Muscle of arm (tissue), 12 donors: ENCODE data around the gene MRPL1. TPM values are rescaled to one million over a fixed set of nuclear protein-coding genes. Genes with fewer than 3 reads are reported as not detected.
"Not testable (repeated sequence)": the region's sequence is repeated elsewhere in the genome, so short reads cannot be mapped to it uniquely, and the experiment has no call there.

Experiments used
- DNase-seq: peaks from one replicate; pipeline ENCODE4 v3.0.0-alpha.2; 2013
- polyA plus RNA-seq, 12 donors: library from polyadenylated mRNA; unstranded; fragments of 120-200 nt; gene quantifications; one replicate each; pipeline ENCODE4 v1.2.1, GENCODE V29; 2013; ENCODE audit not compliant: insufficient read length in 12 of 12

Gene MRPL1
- polyA plus RNA-seq, 12 donors: 45.6 to 113 (median 72.3) TPM; not detected in 1

DNA sequence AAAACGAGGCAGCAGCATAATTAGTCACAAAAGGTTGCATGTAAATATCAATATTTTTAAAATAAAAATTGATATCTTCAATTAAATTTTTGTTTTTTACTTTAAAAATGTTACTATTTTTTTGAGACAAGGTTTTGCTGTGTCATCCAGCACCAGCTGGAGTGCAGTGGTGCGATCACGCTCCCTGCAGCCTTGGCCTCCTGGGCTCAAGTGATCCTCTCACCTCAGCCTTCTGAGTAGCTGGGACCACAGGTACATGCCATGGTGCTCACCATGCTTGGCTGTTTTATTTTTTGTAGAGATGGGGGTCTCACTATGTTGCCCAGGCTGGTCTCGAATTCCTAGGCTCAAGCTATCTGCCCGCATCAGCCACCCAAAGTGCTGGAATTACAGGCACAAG lies 97.7 kb downstream of the MRPL1 start:
- DNase-seq: no peak

DNA sequence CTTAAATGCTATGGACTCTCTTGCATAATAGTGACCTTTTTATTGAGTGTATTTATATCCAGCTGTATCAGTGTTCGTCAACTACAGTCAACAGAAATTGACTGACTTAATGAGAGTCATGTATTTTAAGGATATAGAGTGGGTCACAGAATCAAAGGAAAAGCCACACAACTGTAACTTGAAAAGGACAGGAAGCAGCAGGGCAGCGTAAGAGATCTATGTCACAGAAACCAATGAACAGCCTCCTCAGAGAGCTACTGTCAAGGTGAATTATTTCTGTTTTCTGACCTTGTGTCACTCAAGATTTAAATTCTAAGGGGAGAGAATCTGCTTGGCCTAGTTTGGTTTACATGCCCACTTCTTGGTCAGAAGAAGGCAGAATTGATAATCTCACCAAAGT lies 100.4 kb downstream of the MRPL1 start:
- no peak for DNase-seq

DNA sequence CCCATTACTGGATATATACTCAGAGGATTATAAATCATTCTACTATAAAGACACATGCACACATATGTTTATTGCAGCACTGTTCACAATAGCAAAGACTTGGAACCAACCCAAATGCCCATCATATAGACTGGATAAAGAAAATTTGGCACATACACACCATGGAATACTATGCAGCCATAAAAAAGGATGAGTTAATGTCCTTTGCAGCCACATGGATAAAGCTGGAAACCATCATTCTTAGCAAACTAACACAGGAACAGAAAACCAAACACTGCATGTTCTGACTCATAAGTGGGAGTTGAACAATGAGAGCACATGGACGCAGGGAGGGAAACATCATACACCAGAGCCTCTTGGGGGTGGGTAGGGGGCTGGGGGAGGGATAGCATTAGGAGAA lies 111.0 kb downstream of the MRPL1 start:
- DNase-seq: not testable (repeated sequence)

DNA sequence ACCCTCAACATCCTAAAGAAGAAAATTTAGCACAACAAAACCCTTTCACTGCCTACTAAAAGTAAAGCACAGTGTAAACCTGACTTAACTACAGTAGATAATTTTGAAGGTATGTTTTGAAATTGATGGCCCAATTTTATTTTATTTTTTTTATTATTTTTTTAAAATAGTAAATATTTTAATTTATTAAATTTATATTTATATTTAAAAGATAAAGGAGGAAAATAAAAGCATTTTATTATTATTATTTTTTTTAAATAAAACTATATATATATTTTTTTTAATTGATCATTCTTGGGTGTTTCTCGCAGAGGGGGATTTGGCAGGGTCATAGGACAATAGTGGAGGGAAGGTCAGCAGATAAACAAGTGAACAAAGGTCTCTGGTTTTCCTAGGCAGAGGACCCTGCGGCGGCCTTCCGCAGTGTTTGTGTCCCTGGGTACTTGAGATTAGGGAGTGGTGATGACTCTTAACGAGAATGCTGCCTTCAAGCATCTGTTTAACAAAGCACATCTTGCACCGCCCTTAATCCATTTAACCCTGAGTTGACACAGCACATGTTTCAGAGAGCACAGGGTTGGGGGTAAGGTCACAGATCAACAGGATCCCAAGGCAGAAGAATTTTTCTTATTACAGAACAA lies 120.4 kb downstream of the MRPL1 start:
- DNase-seq: not testable (repeated sequence)

DNA sequence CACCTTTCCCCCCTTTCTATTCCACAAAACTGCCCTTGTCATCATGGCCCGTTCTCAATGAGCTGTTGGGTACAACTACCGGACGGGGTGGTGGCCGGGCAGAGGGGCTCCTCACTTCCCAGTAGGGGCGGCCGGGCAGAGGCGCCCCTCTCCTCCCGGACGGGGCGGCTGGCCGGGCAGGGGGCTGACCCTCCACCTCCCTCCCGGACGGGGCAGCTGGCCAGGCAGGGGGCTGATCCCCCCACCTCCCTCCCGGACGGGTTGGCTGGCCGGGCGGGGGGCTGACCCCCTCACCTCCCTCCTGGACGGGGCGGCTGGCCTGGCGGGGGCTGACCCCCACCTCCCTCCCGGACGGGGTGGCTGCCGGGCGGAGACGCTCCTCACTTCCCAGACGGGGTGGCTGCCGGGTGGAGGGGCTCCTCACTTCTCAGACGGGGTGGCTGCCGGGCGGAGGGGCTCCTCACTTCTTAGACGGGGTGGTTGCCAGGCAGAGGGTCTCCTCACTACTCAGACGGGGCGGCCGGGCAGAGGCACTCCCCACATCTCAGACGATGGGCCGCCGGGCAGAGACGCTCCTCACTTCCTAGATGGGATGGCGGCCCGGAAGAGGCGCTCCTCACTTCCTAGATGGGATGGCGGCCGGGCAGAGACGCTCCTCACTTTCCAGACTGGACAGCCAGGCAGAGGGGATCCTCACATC lies 121.1 kb downstream of the MRPL1 start:
- DNase-seq: not testable (repeated sequence)

DNA sequence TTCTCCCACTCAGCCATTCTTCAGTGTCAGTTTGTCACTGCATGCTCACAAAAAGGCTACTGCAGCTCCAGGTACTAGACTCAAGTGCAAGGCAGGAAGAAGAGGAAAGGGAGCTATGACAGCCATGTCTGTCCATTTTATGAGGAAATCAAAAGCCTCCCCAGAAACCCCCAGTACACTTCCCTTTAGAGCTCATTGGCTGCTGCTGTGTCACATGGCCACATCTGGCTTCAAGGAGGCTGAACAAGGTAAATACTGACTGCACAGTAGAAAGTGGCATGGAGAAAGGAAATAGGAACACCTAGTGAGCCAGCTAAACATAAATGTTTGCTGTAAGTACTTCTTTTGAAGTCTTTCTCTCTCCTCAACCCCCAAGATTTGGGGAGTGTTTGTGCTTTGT lies 127.3 kb downstream of the MRPL1 start:
- DNase-seq: no peak

DNA sequence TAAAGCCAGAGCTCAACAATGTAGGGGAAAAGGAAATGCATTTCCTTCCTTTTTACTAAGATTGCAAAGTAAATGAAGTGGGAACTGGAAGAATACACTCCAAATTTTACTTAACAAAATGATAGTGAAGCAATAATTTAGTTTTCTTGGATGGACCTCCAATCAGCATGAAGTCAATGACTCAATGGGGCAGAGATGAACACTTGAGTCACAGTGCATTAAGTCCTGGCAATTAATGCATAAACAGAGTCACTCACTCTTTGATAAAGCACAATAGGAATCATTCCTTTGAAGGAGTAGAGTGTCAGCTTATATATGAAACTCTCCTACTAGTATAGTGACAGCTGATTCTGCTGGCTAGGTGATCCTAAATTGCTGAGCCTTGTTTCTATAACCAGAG lies 127.8 kb downstream of the MRPL1 start:
- no peak for DNase-seq

DNA sequence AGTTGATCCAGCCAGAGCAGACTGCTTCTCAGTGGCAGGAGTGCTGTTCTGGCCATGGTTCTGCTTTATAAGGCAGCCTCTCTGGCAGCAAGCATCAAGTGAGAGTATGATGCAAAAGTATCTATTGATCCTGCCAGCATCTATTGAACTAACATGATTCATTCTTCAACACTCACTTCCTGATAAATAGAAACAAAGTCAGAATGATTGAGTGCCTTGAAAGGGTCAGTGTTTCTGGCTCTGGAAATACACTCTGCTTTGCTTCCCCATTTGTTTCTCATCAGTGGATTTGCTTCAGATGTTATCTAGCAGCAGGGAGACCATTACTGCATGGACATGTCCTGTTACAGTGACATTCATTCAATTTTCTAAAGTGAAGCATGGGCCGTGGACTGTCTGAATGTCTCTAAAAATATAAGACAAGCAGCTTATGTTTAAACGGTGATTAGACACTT lies 128.3 kb downstream of the MRPL1 start:
- DNase-seq: no peak

DNA sequence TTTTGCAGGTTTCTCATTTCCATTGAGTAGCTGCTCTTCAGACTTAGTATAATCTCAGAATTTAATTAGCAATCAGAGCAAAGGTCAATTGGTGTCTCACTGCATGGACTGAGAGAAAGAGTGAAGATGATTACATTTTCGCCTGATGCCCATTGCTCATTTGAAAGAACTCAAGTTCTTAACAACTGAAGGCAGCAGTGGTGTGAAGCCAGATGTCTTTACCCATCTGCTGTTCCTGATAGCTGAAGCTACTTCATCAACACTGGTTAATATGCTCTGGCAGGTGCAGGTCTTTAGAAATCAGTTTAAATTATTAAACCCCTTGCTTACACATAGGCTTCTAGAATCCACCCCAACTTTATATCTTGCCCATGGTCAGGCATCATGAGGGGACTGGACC lies 130.0 kb downstream of the MRPL1 start:
- no peak for DNase-seq

DNA sequence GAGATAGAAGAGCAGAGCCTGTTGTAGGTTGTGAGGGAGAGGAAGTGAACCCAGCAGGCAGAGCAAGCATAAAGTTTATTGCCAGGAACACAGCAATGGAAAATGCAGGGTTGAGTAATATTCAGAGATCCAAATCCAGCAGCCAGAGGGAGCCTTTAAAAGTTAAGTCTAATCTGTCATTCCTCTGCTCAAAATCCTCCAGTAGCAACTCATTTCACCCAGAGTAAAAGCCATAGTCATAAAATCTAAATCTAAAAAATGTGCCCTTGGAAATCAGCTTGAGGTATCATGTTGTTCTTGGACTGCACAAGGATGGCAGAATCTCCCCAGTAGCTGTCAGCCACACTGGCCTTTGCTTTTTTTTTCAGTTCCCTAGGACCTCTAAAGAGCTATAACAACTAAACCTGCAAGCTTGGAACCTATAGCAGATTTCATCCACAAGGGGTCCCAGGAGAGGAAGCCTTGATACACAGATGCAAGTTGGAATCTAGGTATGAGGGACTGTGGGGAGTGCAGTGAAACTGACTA lies 131.6 kb downstream of the MRPL1 start:
- peak; percentile 38 for DNase-seq

DNA sequence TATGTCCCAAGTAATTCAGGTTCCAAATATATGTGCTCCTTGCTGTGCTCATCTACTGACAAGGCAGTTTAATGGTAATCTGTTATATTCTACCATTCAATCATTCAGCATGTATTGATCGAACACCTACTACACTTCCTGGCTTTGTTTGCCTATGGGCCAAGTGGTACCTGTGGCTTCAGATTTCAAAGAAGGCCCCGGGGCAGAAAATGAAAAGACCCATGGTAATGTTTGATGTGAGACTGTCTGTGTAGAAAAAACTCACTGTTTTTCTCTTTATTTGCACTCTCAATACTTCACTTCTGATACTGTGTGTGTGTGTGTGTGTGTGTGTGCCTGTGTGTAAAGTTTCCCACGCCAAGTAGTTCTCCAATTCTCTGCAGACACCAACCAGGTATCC lies 133.4 kb downstream of the MRPL1 start:
- DNase-seq: no peak

DNA sequence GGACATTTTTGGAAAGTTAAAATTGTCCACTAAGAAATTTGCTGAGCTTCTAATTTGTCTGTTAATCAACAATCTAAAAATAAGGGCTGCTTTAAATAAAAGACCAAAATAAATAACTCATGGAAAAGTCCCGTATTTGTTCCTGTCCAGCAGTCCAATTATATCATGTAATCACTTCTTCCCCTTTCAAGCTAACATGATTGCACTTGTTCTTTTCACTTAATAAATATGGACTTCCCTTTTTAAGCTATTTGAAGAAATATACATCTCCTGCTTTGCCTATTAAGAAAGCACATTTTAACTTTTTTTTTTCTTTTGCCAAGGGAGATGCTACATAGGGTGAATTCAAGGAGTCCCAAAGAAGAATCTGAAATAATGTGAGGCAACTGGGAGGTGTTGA lies 138.9 kb downstream of the MRPL1 start:
- no peak for DNase-seq

DNA sequence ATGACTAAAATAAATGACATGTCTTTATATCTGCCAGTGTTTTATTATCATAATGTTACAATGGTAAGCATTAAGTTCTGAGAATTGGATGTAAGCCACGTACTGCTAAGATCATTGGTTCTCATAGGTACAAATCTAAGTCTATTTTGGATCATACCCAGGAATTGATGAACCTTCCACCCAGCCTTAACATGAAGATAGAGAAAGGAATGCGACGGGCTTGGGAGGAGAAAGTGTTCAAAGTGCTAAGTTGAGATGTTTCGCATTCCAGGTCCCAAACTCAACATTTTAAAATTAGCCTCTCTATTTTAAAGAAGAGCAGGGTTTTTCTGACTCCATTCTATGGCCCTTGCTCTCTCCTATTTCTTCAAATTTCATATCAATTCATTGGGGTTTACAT lies 139.6 kb downstream of the MRPL1 start:
- DNase-seq: no peak

Other genes starting within 250 kb of the MRPL1 start
- gene CNOT6L, start 43.5 kb upstream of the MRPL1 start, polyA plus RNA-seq: 10 to 100 TPM in 11 of 12 donors, not detected in 1; 29.5 to 39.6 (median 36.3) TPM
- gene FRAS1, start 194.5 kb downstream of the MRPL1 start, polyA plus RNA-seq: 10 to 100 TPM in 3 of 12 donors, 1 to 10 TPM in 8, not detected in 1; 5.0 to 19.8 (median 8.0) TPM